GM23248 (cell line): ENCODE data around the gene WNT5B.

Experiments
- EZH2 ChIP-seq: fragments of 200-600 bp; sonication (generic); IDR thresholded peaks from 2 replicates; pipeline ENCODE4 v1.6.1; 2018; ENCODE audit warnings: antibody characterized with exemption, mild to moderate bottlenecking; ENCODE audit not compliant: insufficient read depth, poor library complexity, severe bottlenecking
- EZH2phosphoT487 ChIP-seq: fragments of 200-600 bp; sonication (generic); IDR thresholded peaks from 2 replicates; pipeline ENCODE4 v1.6.1; 2018; ENCODE audit warnings: antibody characterized with exemption, moderate library complexity, mild to moderate bottlenecking, low read depth; ENCODE audit not compliant: insufficient read depth

GRCh38 chr12:1630827-1631591, 2.0 kb downstream of the WNT5B start:
- TF ChIP-seq EZH2 (no peak), EZH2phosphoT487 (no peak)
